Activated naive CD8-positive, alpha-beta T cell (primary cell): Measurements from ENCODE around the gene TBC1D22A.

Experiments
- H3K27ac Mint-ChIP-seq: one replicate; pipeline ENCODE4 v1.8.0; 2021; ENCODE audit warnings: mixed read lengths
- H3K27me3 Mint-ChIP-seq: one replicate; pipeline ENCODE4 v1.8.0; 2021; ENCODE audit warnings: mixed read lengths
- H3K36me3 Mint-ChIP-seq: one replicate; pipeline ENCODE4 v1.8.0; 2021; ENCODE audit warnings: mixed read lengths
- H3K4me1 Mint-ChIP-seq: one replicate; pipeline ENCODE4 v1.8.0; 2021; ENCODE audit warnings: low read depth, mixed read lengths
- H3K4me3 Mint-ChIP-seq: one replicate; pipeline ENCODE4 v1.8.0; 2021; ENCODE audit warnings: mild to moderate bottlenecking, mixed read lengths
- H3K9me3 Mint-ChIP-seq: one replicate; pipeline ENCODE4 v1.8.0; 2021; ENCODE audit warnings: low read depth, mixed read lengths

Gene TBC1D22A

GRCh38 chr22:46783721-46784120 lies 21.3 kb downstream of the TBC1D22A start:
- no peaks in the 10 kb centered on the region for H3K27me3 Mint-ChIP-seq
- peaks cover 7% of the 10 kb centered on the region for H3K36me3 Mint-ChIP-seq
- no peak overlapping the region for H3K4me3 Mint-ChIP-seq
- H3K27ac Mint-ChIP-seq = no peak overlapping the region
- H3K9me3 Mint-ChIP-seq = no peaks in the 10 kb centered on the region
- peaks cover 34% of the 10 kb centered on the region for H3K4me1 Mint-ChIP-seq

DNA sequence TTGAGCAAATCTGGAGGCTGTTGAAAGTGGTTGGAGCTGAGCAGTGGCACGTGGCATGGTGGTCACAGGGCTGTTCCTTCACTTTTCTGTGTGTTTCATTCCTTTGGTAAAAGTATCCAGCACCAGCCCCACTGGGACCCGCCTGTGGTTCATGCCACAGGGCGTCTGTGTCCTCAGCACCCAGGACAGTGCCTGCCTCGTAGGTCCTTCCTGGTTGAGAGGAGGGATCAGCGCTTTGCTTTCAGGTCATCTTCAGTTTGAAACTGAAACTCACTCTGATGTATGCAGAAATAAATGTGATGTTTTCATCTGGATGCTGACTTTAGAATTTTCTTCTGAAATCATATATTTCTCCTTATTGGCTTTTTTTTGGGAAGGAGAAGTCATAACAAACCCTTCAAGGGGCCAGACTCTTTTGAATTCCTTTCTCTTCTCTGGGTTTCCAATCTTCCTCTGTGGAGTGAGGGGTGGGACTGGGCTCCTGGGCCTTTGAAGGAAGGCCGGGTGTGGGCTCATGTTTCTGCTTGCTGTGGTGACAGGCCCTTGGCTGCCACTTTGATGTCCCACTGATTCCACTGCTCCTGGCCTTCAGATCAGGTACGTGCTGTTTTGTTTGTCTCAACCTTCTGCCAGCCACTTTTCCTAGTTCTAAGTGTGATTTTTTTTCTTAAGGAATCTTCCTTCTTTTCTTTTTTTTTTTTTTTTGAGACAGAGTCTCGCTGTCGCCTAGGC lies 26.2 kb downstream of the TBC1D22A start:
- peaks cover 52% of the 10 kb centered on the region for H3K4me1 Mint-ChIP-seq
- H3K27me3 Mint-ChIP-seq = no peaks in the 10 kb centered on the region
- H3K36me3 Mint-ChIP-seq = peaks cover 7% of the 10 kb centered on the region
- H3K9me3 Mint-ChIP-seq = no peaks in the 10 kb centered on the region
- H3K27ac Mint-ChIP-seq = peak overlapping the region; percentile 58
- H3K4me3 Mint-ChIP-seq = no peak overlapping the region

DNA sequence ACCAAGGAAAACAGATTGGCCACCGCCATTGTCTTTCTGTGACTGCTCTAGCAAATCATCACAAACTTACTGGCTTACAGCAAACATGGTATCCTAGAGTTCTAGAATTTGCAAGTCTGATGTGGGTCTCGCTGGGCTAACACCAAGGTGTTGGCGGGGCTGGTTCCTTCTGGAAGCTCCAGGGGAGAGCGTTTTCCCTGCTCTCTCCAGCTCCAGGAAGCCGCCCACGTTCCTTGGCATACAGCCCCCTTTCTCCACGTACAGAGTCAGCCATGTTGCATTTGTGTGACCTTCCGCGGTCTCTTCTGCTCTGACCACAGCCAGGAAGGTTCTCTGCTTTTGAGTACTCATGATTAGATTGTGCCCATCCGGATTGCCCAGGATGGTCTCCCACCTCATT lies 27.5 kb downstream of the TBC1D22A start:
- Mint-ChIP-seq H3K36me3 (peaks cover 5% of the 10 kb centered on the region), H3K27me3 (no peaks in the 10 kb centered on the region), H3K9me3 (no peaks in the 10 kb centered on the region), H3K27ac (peak overlapping the region; percentile 99), H3K4me3 (peak overlapping the region; percentile 60), H3K4me1 (peaks cover 51% of the 10 kb centered on the region)

DNA sequence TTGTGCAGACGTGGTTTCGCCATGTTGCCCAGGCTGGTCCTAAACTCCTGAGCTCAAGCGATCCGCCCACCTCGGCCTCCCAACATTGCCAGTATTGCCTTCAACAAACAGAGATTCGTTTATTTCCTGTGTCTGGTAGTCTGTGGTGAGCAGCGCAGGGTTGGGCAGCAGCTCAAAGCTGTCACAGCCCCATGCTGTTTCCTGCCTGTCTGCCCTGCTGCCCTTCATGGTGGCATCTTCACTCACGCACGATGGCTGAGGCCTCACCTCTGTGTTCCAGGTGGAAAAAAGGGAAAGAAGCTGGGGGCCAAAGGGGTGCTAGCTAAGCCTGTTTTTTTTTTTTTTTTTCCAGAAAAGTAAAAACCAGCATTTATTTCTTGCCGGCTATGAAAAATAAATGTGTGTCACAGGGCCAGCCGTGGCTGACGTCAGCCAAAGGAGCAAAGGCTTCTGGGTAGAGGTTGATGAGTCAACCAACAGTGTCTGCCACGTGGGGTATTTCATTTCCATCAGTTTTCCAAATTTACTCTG lies 28.8 kb downstream of the TBC1D22A start:
- Mint-ChIP-seq H3K36me3 (peaks cover 5% of the 10 kb centered on the region), H3K9me3 (no peaks in the 10 kb centered on the region), H3K4me1 (peaks cover 51% of the 10 kb centered on the region), H3K27ac (peak overlapping the region; percentile 99), H3K27me3 (no peaks in the 10 kb centered on the region), H3K4me3 (peak overlapping the region; percentile 80)

- H3K36me3 Mint-ChIP-seq = peaks cover 2% of the 10 kb centered on the region
- no peaks in the 10 kb centered on the region for H3K9me3 Mint-ChIP-seq
Observed at GRCh38 chr22:46792061-46792796, 29.8 kb downstream of the TBC1D22A start.

GRCh38 chr22:46792841-46793261 lies 30.4 kb downstream of the TBC1D22A start:
- Mint-ChIP-seq H3K4me3 (no peak overlapping the region), H3K27ac (peak overlapping the region; percentile 99), H3K4me1 (peaks cover 43% of the 10 kb centered on the region), H3K36me3 (peaks cover 2% of the 10 kb centered on the region), H3K9me3 (no peaks in the 10 kb centered on the region), H3K27me3 (no peaks in the 10 kb centered on the region)

More at GRCh38 chr22:46792061-46792796, 29.8 kb downstream of the TBC1D22A start:
- Mint-ChIP-seq H3K27me3 (no peaks in the 10 kb centered on the region), H3K4me3 (peak overlapping the region; percentile 80), H3K27ac (peak overlapping the region; percentile 99), H3K4me1 (peaks cover 47% of the 10 kb centered on the region)

- Mint-ChIP-seq H3K36me3 (peaks cover 1% of the 10 kb centered on the region), H3K9me3 (no peaks in the 10 kb centered on the region), H3K4me3 (no peak overlapping the region), H3K27me3 (no peaks in the 10 kb centered on the region), H3K4me1 (peaks cover 39% of the 10 kb centered on the region), H3K27ac (peak overlapping the region; percentile 50)
Observed at GRCh38 chr22:46793497-46793896, 31.0 kb downstream of the TBC1D22A start.

DNA sequence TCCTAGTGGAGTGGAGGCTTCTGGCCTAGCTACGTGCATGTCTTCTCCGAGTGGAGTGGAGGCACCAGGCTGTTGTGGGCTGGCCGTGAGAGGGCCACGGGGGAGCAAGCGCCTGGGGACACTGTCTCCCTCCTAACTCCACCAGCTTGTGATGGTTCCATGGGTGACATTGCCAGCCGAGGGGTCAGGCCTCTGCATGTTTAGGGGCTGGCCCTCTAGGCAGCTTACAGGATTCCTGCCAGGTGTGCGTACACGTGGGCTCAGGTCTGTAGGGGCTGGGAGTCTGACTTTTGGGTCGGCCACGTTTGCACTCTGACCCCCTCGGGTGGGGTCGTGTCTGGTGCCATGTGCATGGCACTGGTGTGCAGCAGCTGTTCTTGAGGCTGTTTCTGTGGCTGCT lies 31.6 kb downstream of the TBC1D22A start:
- Mint-ChIP-seq H3K9me3 (no peaks in the 10 kb centered on the region), H3K27me3 (no peaks in the 10 kb centered on the region), H3K4me3 (no peak overlapping the region), H3K27ac (no peak overlapping the region), H3K4me1 (peaks cover 37% of the 10 kb centered on the region), H3K36me3 (peaks cover 2% of the 10 kb centered on the region)

DNA sequence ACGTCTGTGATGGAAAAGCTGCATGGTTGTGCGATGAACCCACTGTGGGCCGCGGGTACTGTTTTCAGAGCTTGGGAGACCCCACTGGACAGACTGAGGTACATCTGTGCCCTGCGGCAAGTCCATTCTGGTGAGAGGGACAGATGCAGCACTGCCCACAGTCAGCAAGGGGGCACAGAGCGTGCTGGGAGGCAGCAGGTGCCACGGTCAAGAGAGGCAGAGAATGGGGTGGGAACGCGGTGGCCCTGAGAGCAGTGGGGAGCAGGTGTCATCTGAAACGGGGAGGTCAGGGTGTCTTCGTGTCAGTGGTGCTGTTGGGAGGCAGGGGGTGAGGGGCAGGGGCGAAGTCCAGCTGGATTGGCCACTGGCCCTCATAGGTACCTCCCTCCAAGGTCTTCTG lies 32.0 kb downstream of the TBC1D22A start:
- H3K4me1 Mint-ChIP-seq = peaks cover 36% of the 10 kb centered on the region
- H3K36me3 Mint-ChIP-seq = peaks cover 4% of the 10 kb centered on the region
- H3K27ac Mint-ChIP-seq = peak overlapping the region; percentile 16

GRCh38 chr22:46795140-46795539 lies 32.7 kb downstream of the TBC1D22A start:
- H3K36me3 Mint-ChIP-seq = peaks cover 7% of the 10 kb centered on the region
- no peak overlapping the region for H3K4me3 Mint-ChIP-seq
- H3K9me3 Mint-ChIP-seq = no peaks in the 10 kb centered on the region
- no peaks in the 10 kb centered on the region for H3K27me3 Mint-ChIP-seq
- peaks cover 34% of the 10 kb centered on the region for H3K4me1 Mint-ChIP-seq
- no peak overlapping the region for H3K27ac Mint-ChIP-seq

More for the DNA sequence above, 32.0 kb downstream of the TBC1D22A start:
- Mint-ChIP-seq H3K9me3 (no peaks in the 10 kb centered on the region), H3K4me3 (no peak overlapping the region), H3K27me3 (no peaks in the 10 kb centered on the region)

- H3K27ac Mint-ChIP-seq = peak overlapping the region; percentile 34
- peaks cover 26% of the 10 kb centered on the region for H3K4me1 Mint-ChIP-seq
- H3K27me3 Mint-ChIP-seq = no peaks in the 10 kb centered on the region
- H3K4me3 Mint-ChIP-seq = no peak overlapping the region
- peaks cover 7% of the 10 kb centered on the region for H3K36me3 Mint-ChIP-seq
- H3K9me3 Mint-ChIP-seq = no peaks in the 10 kb centered on the region
Observed at GRCh38 chr22:46795845-46796565, 33.6 kb downstream of the TBC1D22A start.

GRCh38 chr22:46796566-46797195 lies 34.2 kb downstream of the TBC1D22A start:
- no peaks in the 10 kb centered on the region for H3K27me3 Mint-ChIP-seq
- no peak overlapping the region for H3K27ac Mint-ChIP-seq
- H3K4me3 Mint-ChIP-seq = no peak overlapping the region
- H3K36me3 Mint-ChIP-seq = peaks cover 7% of the 10 kb centered on the region
- H3K4me1 Mint-ChIP-seq = peaks cover 20% of the 10 kb centered on the region
- H3K9me3 Mint-ChIP-seq = no peaks in the 10 kb centered on the region

DNA sequence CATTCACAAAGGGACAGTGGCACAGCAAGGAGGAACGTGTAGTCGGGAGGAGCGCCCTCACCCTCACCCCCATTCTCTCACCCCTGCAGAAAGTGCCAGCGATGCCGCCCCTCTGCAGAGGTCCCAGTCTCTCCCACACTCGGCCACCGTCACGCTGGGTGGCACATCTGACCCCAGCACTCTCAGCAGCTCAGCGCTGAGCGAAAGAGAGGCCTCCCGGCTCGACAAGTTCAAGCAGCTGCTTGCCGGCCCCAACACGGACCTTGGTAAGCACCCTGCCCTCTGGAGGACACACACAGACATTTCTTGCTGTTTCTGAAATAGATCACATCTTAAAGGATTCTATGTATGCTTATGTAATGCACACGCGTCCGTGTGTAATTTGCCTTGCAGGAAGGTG lies 34.9 kb downstream of the TBC1D22A start:
- no peaks in the 10 kb centered on the region for H3K9me3 Mint-ChIP-seq
- H3K4me1 Mint-ChIP-seq = peaks cover 18% of the 10 kb centered on the region
- no peaks in the 10 kb centered on the region for H3K27me3 Mint-ChIP-seq
- no peak overlapping the region for H3K4me3 Mint-ChIP-seq
- no peak overlapping the region for H3K27ac Mint-ChIP-seq
- peaks cover 8% of the 10 kb centered on the region for H3K36me3 Mint-ChIP-seq

DNA sequence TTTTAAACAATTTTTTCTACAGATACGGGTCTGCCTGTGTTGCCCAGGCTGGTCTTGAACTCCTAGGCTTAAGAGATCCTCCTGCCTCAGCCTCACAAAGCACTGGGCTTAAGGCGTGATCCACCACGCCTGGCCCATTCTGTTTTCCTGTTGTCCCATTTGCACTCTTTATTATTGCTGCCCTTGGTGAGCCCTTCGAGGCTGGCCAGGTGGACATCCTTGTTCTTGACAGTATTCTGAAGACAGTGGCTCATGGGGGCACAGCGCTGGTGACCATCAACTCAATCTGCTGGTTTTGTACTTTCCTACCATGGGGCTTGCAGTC lies 35.6 kb downstream of the TBC1D22A start:
- Mint-ChIP-seq H3K4me3 (no peak overlapping the region), H3K9me3 (no peaks in the 10 kb centered on the region), H3K4me1 (peaks cover 16% of the 10 kb centered on the region), H3K36me3 (peaks cover 8% of the 10 kb centered on the region), H3K27me3 (no peaks in the 10 kb centered on the region), H3K27ac (no peak overlapping the region)
